Sigmoid colon (tissue), 7 donors: ENCODE results near the gene GPR137B. TPM values are rescaled to one million over a fixed set of nuclear protein-coding genes. Genes with fewer than 3 reads are reported as not detected.
"Not testable (repeated sequence)": the region's sequence is repeated elsewhere in the genome, so short reads cannot be mapped to it uniquely, and the experiment has no call there.

ENCODE experiments used
- DNase-seq: peaks from one replicate; pipeline ENCODE4 v3.0.0-alpha.2; 2019
- H3K27ac ChIP-seq, 4 donors: fragments of 200-600 bp; sonication (generic); one replicate each; pipeline ENCODE4 v1.5.1; 2016 to 2019; ENCODE audit warnings: mild to moderate bottlenecking in 1 of 4
- H3K27me3 ChIP-seq, 3 donors: fragments of 200-600 bp; sonication (generic); one replicate each; pipeline ENCODE4 v1.5.1; 2019; ENCODE audit warnings: mild to moderate bottlenecking in 1 of 3
- H3K36me3 ChIP-seq, 4 donors: fragments of 200-600 bp; sonication (generic); one replicate each; pipeline ENCODE4 v1.5.1; 2016 to 2019
- H3K4me1 ChIP-seq, 4 donors: fragments of 200-600 bp; sonication (generic); one replicate each; pipeline ENCODE4 v1.5.1; 2017 to 2019
- H3K4me3 ChIP-seq, 4 donors: fragments of 200-600 bp; sonication (generic); one replicate each; pipeline ENCODE4 v1.5.1; 2017 to 2019; ENCODE audit warnings: mild to moderate bottlenecking in 2 of 4, moderate library complexity in 1 of 4
- H3K9me3 ChIP-seq, 4 donors: fragments of 200-600 bp in 3 of 4; sonication (generic) in 3 of 4; one replicate each; pipeline versions ENCODE4 v1.5.1 to v1.6.1; 2013 to 2019
- EP300 ChIP-seq, 4 donors: sonication (generic); formaldehyde crosslinking; IDR thresholded peaks; one replicate each; pipeline ENCODE4 v1.6.1; 2017; ENCODE audit warnings: antibody characterized with exemption in 4 of 4
- POLR2A ChIP-seq, 2 donors: fragments of 450-650 bp; IDR thresholded peaks; one replicate each; pipeline ENCODE4 v1.6.1; 2016; ENCODE audit warnings: antibody characterized with exemption in 2 of 2, mild to moderate bottlenecking in 2 of 2, moderate library complexity in 2 of 2
- POLR2AphosphoS5 ChIP-seq, 4 donors: sonication (generic); formaldehyde crosslinking; IDR thresholded peaks; one replicate each; pipeline ENCODE4 v1.6.1; 2017; ENCODE audit warnings: antibody characterized with exemption in 4 of 4
- WGBS, 2 donors: extraction: QIAGEN DNeasy Blood & Tissue Kit; methylation state at CpG; one replicate each; pipeline ENCODE4 v1.1.7; 2013; 5-methylcytosine and 5-hydroxymethylcytosine counted together
- intact Hi-C: fragments of 100-400 bp; cut with DNase I; formaldehyde crosslinking; loops from one replicate; pipeline ENCODE4 v1.15.1; 2023
- polyA plus RNA-seq, 3 donors: library from polyadenylated mRNA; stranded (reverse); fragments of 200-250 nt; gene quantifications; one replicate each; pipeline ENCODE4 v1.2.3, GENCODE V29; 2013
- total RNA-seq, 4 donors: library from RNA; depleted of rRNA; stranded (reverse); fragments of >200 nt; gene quantifications; one replicate each; pipeline ENCODE4 v1.1.0, GENCODE V29; 2016
- TF ChIP-seq, protein P1 (sequence below), 4 experiments: fragments of 450-650 bp in 3 of 4; fragments of 200-600 bp in 1 of 4; IDR thresholded peaks; one replicate each; pipeline ENCODE4 v1.5.1; 2016 to 2019; ENCODE audit warnings: antibody characterized with exemption in 4 of 4, mild to moderate bottlenecking in 3 of 4, moderate library complexity in 2 of 4
- donor health status: healthy with polysubstance abuse.
- donor health status: Bipolar disorder and iron deficiency.
- donor health status: healthy.

Gene GPR137B, protein sequence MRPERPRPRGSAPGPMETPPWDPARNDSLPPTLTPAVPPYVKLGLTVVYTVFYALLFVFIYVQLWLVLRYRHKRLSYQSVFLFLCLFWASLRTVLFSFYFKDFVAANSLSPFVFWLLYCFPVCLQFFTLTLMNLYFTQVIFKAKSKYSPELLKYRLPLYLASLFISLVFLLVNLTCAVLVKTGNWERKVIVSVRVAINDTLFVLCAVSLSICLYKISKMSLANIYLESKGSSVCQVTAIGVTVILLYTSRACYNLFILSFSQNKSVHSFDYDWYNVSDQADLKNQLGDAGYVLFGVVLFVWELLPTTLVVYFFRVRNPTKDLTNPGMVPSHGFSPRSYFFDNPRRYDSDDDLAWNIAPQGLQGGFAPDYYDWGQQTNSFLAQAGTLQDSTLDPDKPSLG
- total RNA-seq (10 to 100 TPM in 3 of 4 donors, 1 to 10 TPM in 1; 9.2 to 25.5 (median 19.0) TPM), polyA plus RNA-seq (10 to 100 TPM in 1 of 3 donors, 1 to 10 TPM in 2; 6.0 to 10.8 (median 8.8) TPM)

DNA sequence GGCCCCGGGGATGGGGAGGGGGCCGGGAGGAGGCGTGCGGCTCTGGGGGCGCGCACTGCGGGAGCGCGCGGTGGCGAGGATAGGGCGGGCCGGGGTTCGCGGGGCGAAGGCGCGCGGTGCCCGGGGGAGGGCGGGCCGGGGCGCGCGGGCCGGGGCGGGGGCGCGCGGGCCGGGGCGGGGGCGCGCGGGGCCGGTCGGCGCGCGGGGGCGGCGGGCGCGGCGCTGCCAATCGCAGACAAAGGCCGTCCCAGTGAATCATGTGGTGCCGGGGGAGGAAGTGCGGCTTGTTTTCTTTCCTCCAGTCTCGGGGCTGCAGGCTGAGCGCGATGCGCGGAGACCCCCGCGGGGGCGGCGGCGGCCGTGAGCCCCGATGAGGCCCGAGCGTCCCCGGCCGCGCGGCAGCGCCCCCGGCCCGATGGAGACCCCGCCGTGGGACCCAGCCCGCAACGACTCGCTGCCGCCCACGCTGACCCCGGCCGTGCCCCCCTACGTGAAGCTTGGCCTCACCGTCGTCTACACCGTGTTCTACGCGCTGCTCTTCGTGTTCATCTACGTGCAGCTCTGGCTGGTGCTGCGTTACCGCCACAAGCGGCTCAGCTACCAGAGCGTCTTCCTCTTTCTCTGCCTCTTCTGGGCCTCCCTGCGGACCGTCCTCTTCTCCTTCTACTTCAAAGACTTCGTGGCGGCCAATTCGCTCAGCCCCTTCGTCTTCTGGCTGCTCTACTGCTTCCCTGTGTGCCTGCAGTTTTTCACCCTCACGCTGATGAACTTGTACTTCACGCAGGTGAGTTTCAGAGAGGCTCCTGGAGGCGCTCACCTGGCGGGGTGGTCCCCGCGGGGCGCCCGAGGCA, at the start of gene GPR137B:
GPR137B (plus strand) TSS at position 287 of the 851 bp plus-strand sequence; CDS start at position 371, 84 bp downstream.
- Histone ChIP-seq H3K4me3 (peak within 1 kb of the TSS; percentile 60 to 91 (median 80)), H3K9me3 (no peaks in the 10 kb centered on the region), H3K27me3 (no peaks in the 10 kb centered on the region), H3K36me3 (no peaks in the 10 kb centered on the region), H3K27ac (peak within 1 kb of the TSS; percentile 46 to 69 (median 66)), H3K4me1 (peaks cover 0 to 27% (median 17%) of the 10 kb centered on the region in 4 donors)
- intact Hi-C loops, result loop anchor here (5.0 kb wide), 1 partner anchor 140 kb away; the partner anchor contains the start of gene ERO1B
- TF ChIP-seq EP300 (IDR thresholded peaks at IDR 0.05), result no peak
- TF ChIP-seq, protein P1, sequence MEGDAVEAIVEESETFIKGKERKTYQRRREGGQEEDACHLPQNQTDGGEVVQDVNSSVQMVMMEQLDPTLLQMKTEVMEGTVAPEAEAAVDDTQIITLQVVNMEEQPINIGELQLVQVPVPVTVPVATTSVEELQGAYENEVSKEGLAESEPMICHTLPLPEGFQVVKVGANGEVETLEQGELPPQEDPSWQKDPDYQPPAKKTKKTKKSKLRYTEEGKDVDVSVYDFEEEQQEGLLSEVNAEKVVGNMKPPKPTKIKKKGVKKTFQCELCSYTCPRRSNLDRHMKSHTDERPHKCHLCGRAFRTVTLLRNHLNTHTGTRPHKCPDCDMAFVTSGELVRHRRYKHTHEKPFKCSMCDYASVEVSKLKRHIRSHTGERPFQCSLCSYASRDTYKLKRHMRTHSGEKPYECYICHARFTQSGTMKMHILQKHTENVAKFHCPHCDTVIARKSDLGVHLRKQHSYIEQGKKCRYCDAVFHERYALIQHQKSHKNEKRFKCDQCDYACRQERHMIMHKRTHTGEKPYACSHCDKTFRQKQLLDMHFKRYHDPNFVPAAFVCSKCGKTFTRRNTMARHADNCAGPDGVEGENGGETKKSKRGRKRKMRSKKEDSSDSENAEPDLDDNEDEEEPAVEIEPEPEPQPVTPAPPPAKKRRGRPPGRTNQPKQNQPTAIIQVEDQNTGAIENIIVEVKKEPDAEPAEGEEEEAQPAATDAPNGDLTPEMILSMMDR (IDR thresholded peaks at IDR 0.05), result no peak
- TF ChIP-seq POLR2AphosphoS5 (IDR thresholded peaks at IDR 0.05), result peak in 3 of 4 donors; percentile 29 to 53 (median 34)
- TF ChIP-seq POLR2A (IDR thresholded peaks at IDR 0.05), result no peak
- no peak for DNase-seq
- 1% methylated on average over 99 to 102 of the region's 105 CpGs for WGBS, 2 donors

DNA sequence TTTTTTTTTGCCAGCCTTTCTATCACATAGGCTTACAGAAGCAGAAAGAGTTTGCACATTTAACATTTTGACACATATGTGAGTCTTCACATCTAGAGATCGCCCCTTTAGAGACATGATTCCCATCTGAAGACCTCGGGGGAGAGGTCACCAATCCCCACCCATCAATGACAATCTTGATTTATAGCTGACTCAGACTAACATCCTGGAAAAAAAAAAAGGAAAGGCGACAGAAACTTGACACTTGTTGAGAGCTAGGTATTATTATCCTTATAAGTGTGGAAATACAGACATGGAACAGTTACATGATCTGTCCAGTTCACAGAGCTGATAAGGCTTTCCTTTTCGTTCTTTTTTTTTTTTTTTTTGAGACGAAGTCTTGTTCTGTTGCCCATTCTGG, 49.4 kb upstream of the GPR137B start:
- Histone ChIP-seq H3K27ac (no peak overlapping the region), H3K4me1 (peaks cover 0 to 11% (median 0%) of the 10 kb centered on the region in 4 donors), H3K9me3 (peaks cover 0 to 2% (median 1%) of the 10 kb centered on the region in 4 donors), H3K4me3 (no peak overlapping the region), H3K27me3 (no peaks in the 10 kb centered on the region), H3K36me3 (no peaks in the 10 kb centered on the region)
- DNase-seq, result no peak
- intact Hi-C loops, result no loop called here
- TF ChIP-seq POLR2A (IDR thresholded peaks at IDR 0.05) (no peak), POLR2AphosphoS5 (IDR thresholded peaks at IDR 0.05) (no peak), EP300 (IDR thresholded peaks at IDR 0.05) (no peak)
- TF ChIP-seq, protein P1 (IDR thresholded peaks at IDR 0.05), result no peak
- WGBS, 2 donors, result 55 to 72% methylated on average over 5 of the region's 5 CpGs

- DNase-seq, result no peak
- intact Hi-C loops, result no loop called here
- H3K4me1 ChIP-seq, result peaks cover 0 to 11% (median 0%) of the 10 kb centered on the region in 4 donors
- no peak for TF ChIP-seq POLR2AphosphoS5 (IDR thresholded peaks at IDR 0.05)
- no peak for TF ChIP-seq POLR2A (IDR thresholded peaks at IDR 0.05)
- no peak for TF ChIP-seq EP300 (IDR thresholded peaks at IDR 0.05)
- H3K36me3 ChIP-seq, result no peaks in the 10 kb centered on the region
- 72 to 77% methylated on average over 3 of the region's 3 CpGs for WGBS, 2 donors
- H3K4me3 ChIP-seq, result no peak overlapping the region
- H3K27me3 ChIP-seq, result no peaks in the 10 kb centered on the region
- peak overlapping the region in 1 of 4 donors; percentile 77 for H3K27ac ChIP-seq
- peaks cover 0 to 2% (median 1%) of the 10 kb centered on the region in 4 donors for H3K9me3 ChIP-seq
These were observed 46.4 kb upstream of the GPR137B start for GRCh38 chr1:236095705-236096520.

- H3K4me3 ChIP-seq, H3K4me1 ChIP-seq, H3K27me3 ChIP-seq, H3K36me3 ChIP-seq, intact Hi-C loops, H3K9me3 ChIP-seq: not testable (repeated sequence)
- peak overlapping the region; percentile 38 to 77 (median 66) for H3K27ac ChIP-seq
- WGBS, 2 donors, result 67 to 69% methylated on average over 15 of the region's 15 CpGs
- peak; percentile 97 for DNase-seq
These were observed 45.5 kb upstream of the GPR137B start for GRCh38 chr1:236096660-236097482.
